Ascending aorta (tissue), 2 donors: ENCODE measurements around the gene TMEM52B. TPM values are rescaled to one million over a fixed set of nuclear protein-coding genes. Genes with fewer than 3 reads are reported as not detected.

Experiments
- DNase-seq, 2 donors: peaks; one replicate each; pipeline ENCODE4 v3.0.0-alpha.2; 2019; ENCODE audit warnings: low spot score in 2 of 2
- H3K27ac ChIP-seq, 2 donors: fragments of 200-600 bp; sonication (generic); one replicate each; pipeline ENCODE4 v1.5.1; 2016 to 2017; ENCODE audit warnings: mild to moderate bottlenecking in 1 of 2
- H3K27me3 ChIP-seq: fragments of 200-600 bp; sonication (generic); one replicate; pipeline ENCODE4 v1.5.1; 2017
- H3K36me3 ChIP-seq, 2 donors: fragments of 200-600 bp; sonication (generic); one replicate each; pipeline ENCODE4 v1.5.1; 2016
- H3K4me1 ChIP-seq, 2 donors: fragments of 200-600 bp; sonication (generic); one replicate each; pipeline ENCODE4 v1.5.1; 2016 to 2017; ENCODE audit warnings: mild to moderate bottlenecking in 1 of 2
- H3K4me3 ChIP-seq, 2 donors: fragments of 200-600 bp; sonication (generic); one replicate each; pipeline ENCODE4 v1.5.1; 2016 to 2017; ENCODE audit warnings: mild to moderate bottlenecking in 1 of 2
- H3K9me3 ChIP-seq, 2 donors: fragments of 200-600 bp; sonication (generic); one replicate each; pipeline ENCODE4 v1.5.1; 2016
- intact Hi-C: fragments of 100-400 bp; cut with DNase I; formaldehyde crosslinking; loops from one replicate; pipeline ENCODE4 v1.15.1; 2023
- total RNA-seq: library from RNA; depleted of rRNA; stranded (reverse); fragments of >200 nt; gene quantifications from one replicate; pipeline ENCODE4 v1.1.0, GENCODE V29; 2016
- TF ChIP-seq, protein P1 (sequence below), 3 experiments: fragments of 200-600 bp in 2 of 3; fragments of 450-650 bp in 1 of 3; sonication (generic) in 2 of 3; IDR thresholded peaks; one replicate each; pipeline ENCODE4 v1.5.1; 2016 to 2019; ENCODE audit warnings: antibody characterized with exemption in 3 of 3, mild to moderate bottlenecking in 1 of 3, moderate library complexity in 1 of 3

Gene TMEM52B
- not detected for total RNA-seq

DNA sequence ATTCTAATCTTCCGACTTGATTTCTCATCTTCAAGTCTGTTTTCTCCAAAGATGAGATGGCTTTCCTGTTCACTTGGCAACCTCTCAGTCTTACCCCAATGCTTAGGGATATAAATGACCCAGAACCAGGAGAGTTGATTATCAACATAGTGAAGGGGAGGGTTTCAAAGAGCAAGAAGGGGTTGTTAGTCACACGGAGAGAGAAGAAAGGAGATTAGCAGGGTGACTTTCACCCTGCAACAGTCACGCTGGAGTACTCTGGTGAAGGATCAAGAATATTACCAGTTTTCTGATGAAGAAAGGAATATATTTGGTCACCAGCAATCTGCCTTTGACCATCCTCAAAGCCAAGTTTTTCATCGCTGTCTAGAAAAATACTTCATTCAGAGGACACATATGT lies at the start of gene TMEM52B:
TMEM52B (plus strand) TSS at position 212 of the 400 bp plus-strand sequence. CDS start 543 bp downstream, outside the sequence.
- DNase-seq = no peak
- H3K36me3 ChIP-seq = no peaks in the 10 kb centered on the region
- H3K4me1 ChIP-seq = no peaks in the 10 kb centered on the region
- intact Hi-C loops = no loop called here
- no peak within 1 kb of the TSS for H3K27ac ChIP-seq
- TF ChIP-seq, protein P1, sequence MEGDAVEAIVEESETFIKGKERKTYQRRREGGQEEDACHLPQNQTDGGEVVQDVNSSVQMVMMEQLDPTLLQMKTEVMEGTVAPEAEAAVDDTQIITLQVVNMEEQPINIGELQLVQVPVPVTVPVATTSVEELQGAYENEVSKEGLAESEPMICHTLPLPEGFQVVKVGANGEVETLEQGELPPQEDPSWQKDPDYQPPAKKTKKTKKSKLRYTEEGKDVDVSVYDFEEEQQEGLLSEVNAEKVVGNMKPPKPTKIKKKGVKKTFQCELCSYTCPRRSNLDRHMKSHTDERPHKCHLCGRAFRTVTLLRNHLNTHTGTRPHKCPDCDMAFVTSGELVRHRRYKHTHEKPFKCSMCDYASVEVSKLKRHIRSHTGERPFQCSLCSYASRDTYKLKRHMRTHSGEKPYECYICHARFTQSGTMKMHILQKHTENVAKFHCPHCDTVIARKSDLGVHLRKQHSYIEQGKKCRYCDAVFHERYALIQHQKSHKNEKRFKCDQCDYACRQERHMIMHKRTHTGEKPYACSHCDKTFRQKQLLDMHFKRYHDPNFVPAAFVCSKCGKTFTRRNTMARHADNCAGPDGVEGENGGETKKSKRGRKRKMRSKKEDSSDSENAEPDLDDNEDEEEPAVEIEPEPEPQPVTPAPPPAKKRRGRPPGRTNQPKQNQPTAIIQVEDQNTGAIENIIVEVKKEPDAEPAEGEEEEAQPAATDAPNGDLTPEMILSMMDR (IDR thresholded peaks at IDR 0.05) = no peak
- H3K4me3 ChIP-seq = no peak within 1 kb of the TSS
- H3K27me3 ChIP-seq = no peaks in the 10 kb centered on the region
- no peaks in the 10 kb centered on the region for H3K9me3 ChIP-seq

DNA sequence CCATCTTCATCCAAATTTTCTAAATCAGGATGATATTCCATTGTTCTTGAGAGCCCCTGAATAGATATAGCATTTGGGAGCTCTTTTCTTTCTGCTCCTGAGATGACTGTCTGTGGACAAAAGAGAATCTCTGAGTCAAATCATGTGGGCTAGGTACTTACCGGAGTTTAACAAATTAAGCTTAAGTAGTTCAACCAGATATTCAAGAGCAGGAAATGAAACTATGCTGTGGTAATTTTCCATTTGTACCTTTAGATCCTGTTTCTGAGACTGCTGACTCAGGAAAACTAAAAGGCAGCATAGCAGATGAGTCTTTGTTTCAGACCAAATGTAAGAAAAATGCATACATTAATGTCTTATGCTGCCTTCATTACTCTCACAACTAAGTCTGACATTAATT lies 48.8 kb upstream of the TMEM52B start, which contains the start of gene CLEC7A:
CLEC7A (minus strand) TSS at position 158 of the 400 bp plus-strand sequence; CDS start at position 41, 117 bp downstream.
- peak within 1 kb of the TSS in 1 of 2 donors; percentile 16 for H3K27ac ChIP-seq
- H3K4me3 ChIP-seq = peak within 1 kb of the TSS in 1 of 2 donors; percentile 2
- H3K4me1 ChIP-seq = no peaks in the 10 kb centered on the region
- H3K27me3 ChIP-seq = no peaks in the 10 kb centered on the region
- H3K36me3 ChIP-seq = no peaks in the 10 kb centered on the region
- DNase-seq = no peak
- no peaks in the 10 kb centered on the region for H3K9me3 ChIP-seq
- intact Hi-C loops = no loop called here
- TF ChIP-seq, protein P1 (IDR thresholded peaks at IDR 0.05) = no peak

DNA sequence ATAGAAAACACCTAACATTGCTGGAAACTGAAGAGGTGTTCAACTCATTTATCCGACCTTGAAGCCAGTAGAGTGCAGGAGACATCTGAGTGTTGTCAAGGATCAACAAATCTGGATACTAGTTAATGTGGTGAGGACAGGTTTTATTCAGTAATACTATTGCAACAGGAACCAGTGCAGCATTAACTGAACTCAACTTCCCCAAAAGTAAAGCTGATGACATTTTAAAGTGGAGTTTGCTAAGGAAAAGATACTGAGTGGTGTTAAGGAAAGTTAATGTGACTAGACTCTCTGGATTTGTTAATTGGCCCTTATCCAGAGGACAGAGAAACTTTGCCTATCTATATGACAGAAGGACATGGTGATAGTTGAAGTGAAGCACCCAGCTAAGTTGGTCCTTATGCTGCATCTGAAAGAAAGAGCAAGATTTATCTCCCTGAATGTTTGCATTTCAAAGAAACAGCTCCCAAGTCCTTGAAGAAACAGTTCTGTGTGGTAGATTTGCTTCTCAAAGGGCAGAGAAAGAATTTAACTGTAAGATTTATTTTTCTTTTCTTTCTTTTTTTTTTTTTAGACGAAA lies 47.6 kb upstream of the TMEM52B start:
- Histone ChIP-seq H3K36me3 (no peaks in the 10 kb centered on the region), H3K27ac (no peak overlapping the region), H3K4me3 (no peak overlapping the region), H3K27me3 (no peaks in the 10 kb centered on the region), H3K9me3 (no peaks in the 10 kb centered on the region), H3K4me1 (no peaks in the 10 kb centered on the region)
- no peak for DNase-seq
- TF ChIP-seq, protein P1 (IDR thresholded peaks at IDR 0.05) = no peak
- intact Hi-C loops = no loop called here

DNA sequence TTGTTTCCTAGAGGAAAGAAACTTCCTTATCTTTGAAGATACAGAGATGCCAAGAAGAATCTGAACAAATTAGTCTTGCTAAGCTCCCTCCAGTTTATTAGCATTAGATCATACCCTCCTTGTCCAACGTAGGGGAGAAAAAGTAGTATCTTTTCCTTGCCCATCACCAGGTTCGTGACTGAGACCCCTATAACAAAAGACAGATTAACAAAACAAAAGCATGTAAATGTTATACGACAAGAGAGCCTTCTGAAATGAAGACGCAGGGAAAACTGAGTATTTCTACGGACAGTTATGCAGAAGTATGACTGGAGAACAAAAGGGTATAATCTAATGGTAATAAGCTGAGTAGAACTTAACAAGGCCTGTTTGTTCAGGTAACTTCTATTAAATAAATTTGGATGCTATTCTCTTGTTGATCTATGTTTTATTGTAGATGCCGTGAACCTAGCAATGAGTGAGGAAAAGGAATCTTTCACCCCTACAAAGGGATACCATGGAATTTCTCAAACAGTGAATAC lies 45.9 kb upstream of the TMEM52B start:
- intact Hi-C loops = no loop called here

DNA sequence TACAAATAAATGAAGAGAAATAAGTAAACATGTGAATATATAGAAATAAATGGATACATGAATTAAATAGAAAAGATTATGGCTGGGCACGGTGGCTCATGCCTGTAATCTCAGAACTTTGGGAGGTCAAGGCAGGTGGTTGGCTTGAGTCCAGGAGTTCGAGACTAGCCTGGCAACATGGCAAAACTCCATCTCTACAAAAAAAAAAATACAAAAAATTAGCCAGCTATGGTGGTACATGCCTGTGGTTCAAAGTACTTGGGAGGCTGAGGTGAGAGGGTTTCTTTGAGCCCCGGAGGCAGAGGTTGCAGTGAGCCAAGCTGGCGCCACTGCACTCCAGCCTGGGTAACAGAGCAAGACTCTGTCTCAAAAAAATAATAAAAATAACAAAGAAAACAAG lies 43.7 kb upstream of the TMEM52B start:
- intact Hi-C loops = no loop called here
- DNase-seq = no peak
- no peaks in the 10 kb centered on the region for H3K4me1 ChIP-seq
- H3K9me3 ChIP-seq = no peaks in the 10 kb centered on the region
- TF ChIP-seq, protein P1 (IDR thresholded peaks at IDR 0.05) = no peak
- H3K27me3 ChIP-seq = no peaks in the 10 kb centered on the region
- no peak overlapping the region for H3K4me3 ChIP-seq
- no peak overlapping the region for H3K27ac ChIP-seq
- H3K36me3 ChIP-seq = no peaks in the 10 kb centered on the region

More for the DNA sequence above, 45.9 kb upstream of the TMEM52B start:
- Histone ChIP-seq H3K9me3 (no peaks in the 10 kb centered on the region), H3K36me3 (no peaks in the 10 kb centered on the region), H3K4me3 (no peak overlapping the region), H3K27ac (no peak overlapping the region), H3K27me3 (no peaks in the 10 kb centered on the region), H3K4me1 (no peaks in the 10 kb centered on the region)
- DNase-seq = no peak
- TF ChIP-seq, protein P1 (IDR thresholded peaks at IDR 0.05) = no peak
